Measurements from ENCODE around the gene VPS54.

DNA sequence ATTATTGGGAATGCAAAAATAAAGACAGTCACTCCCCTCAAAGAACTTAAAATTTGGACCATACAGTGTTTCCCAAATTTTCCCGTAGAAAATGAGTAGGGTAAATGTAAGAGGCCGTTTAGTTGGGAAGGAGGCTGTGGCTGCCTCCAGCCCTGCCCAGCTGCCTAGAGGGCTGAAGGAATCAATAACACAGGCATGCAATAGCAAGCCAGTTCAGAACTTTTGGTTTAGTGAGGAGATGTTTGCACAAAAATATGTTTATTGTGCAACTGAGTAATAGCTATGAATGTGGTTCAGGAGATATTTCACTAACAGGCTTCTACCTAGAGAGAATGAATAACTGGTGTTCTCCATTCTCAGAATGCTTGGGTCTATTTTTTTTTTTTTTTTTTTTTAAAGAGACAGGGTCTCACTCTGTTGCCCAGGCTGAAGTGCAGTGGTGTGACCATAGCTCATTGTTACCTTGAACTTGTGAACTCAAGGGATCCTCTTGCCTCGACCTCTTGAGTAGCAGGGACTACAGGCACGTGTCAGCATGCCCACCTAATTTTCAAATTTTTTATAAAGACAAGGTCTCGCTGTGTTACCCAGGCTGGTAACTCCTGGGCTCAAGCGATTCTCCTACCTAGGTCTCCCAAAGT lies 153.9 kb downstream of the VPS54 start:
- TF ChIP-seq, protein P1, sequence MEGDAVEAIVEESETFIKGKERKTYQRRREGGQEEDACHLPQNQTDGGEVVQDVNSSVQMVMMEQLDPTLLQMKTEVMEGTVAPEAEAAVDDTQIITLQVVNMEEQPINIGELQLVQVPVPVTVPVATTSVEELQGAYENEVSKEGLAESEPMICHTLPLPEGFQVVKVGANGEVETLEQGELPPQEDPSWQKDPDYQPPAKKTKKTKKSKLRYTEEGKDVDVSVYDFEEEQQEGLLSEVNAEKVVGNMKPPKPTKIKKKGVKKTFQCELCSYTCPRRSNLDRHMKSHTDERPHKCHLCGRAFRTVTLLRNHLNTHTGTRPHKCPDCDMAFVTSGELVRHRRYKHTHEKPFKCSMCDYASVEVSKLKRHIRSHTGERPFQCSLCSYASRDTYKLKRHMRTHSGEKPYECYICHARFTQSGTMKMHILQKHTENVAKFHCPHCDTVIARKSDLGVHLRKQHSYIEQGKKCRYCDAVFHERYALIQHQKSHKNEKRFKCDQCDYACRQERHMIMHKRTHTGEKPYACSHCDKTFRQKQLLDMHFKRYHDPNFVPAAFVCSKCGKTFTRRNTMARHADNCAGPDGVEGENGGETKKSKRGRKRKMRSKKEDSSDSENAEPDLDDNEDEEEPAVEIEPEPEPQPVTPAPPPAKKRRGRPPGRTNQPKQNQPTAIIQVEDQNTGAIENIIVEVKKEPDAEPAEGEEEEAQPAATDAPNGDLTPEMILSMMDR (IDR thresholded peaks at IDR 0.05; ENCODE audit: insufficient read depth, low read length, poor library complexity, severe bottlenecking) = no peak
- TF ChIP-seq EZH2phosphoT487 (conservative IDR thresholded peaks at IDR 0.05; ENCODE audit: low read length) = no peak

Measured in SU-DHL-6 (cell line).